Measurements from ENCODE around the gene NIFK. TPM values are rescaled to one million over a fixed set of nuclear protein-coding genes. Genes with fewer than 3 reads are reported as not detected.

Gene NIFK
- total and polyA plus RNA-seq, 2 experiments from 2014 or later: 53.6 to 54.6 TPM

DNA sequence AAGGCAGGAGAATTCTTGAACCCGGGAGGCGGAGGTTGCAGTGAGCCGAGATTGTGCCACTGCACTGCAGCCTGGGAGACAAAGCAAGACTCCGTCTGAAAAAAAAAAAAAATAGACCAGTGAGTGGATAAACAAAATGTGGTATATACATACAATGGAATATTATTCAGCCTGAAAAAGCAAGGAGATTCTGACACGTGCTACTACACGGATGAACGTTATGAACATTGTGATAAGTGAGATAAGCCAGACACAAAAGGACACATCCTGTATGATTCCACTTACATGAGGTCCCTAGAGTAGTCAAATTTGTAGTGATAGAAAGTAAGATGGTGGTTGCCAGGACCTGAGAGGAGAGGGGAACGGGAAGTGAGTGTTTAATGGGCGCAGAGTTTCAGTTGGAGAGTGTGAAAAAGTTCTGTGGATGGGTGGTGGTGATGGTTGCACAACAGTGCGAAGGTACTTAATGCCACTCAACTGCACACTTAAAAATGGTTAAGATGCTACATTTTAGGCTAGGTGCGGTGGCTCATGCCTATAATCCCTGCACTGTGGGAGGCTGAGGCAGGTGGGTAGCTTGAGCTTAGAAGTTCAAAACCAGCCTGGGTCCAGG is 38.3 kb downstream of the NIFK start:
- H3K27ac ChIP-seq: no peak overlapping the region
- WGBS (ENCODE audit: low lambda C conversion rate, missing lambda C conversion rate): 93% methylated on average over 11 of the region's 11 CpGs
- H3K4me3 ChIP-seq: no peak overlapping the region
- no peak overlapping the region for H3K4me2 ChIP-seq
- H4K20me1 ChIP-seq (ENCODE audit: insufficient read depth, poor library complexity, severe bottlenecking): no peaks in the 10 kb centered on the region
- no peak for DNase-seq (ENCODE audit: low spot score)
- H2AFZ ChIP-seq: no peak overlapping the region
- H3K27me3 ChIP-seq: no peaks in the 10 kb centered on the region
- H3K4me1 ChIP-seq (ENCODE audit: insufficient read depth): no peaks in the 10 kb centered on the region
- H3K9me2 ChIP-seq (replicated peaks; ENCODE audit: insufficient read depth): no peaks in the 10 kb centered on the region
- no peaks in the 10 kb centered on the region for H3K79me2 ChIP-seq
- no peaks in the 10 kb centered on the region for H3K9me3 ChIP-seq (ENCODE audit: low read depth)
- TF ChIP-seq, protein P1, sequence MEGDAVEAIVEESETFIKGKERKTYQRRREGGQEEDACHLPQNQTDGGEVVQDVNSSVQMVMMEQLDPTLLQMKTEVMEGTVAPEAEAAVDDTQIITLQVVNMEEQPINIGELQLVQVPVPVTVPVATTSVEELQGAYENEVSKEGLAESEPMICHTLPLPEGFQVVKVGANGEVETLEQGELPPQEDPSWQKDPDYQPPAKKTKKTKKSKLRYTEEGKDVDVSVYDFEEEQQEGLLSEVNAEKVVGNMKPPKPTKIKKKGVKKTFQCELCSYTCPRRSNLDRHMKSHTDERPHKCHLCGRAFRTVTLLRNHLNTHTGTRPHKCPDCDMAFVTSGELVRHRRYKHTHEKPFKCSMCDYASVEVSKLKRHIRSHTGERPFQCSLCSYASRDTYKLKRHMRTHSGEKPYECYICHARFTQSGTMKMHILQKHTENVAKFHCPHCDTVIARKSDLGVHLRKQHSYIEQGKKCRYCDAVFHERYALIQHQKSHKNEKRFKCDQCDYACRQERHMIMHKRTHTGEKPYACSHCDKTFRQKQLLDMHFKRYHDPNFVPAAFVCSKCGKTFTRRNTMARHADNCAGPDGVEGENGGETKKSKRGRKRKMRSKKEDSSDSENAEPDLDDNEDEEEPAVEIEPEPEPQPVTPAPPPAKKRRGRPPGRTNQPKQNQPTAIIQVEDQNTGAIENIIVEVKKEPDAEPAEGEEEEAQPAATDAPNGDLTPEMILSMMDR (IDR thresholded peaks at IDR 0.05; ENCODE audit: poor library complexity): no peak
- no peak for TF ChIP-seq EZH2 (IDR thresholded peaks at IDR 0.05; ENCODE audit: borderline replicate concordance)
- no peak for TF ChIP-seq EZH2phosphoT487 (IDR thresholded peaks at IDR 0.05; ENCODE audit: low read depth, severe bottlenecking, unreplicated experiment)
- no peaks in the 10 kb centered on the region for H3K36me3 ChIP-seq (replicated peaks; ENCODE audit: insufficient read depth, low read depth)

DNA sequence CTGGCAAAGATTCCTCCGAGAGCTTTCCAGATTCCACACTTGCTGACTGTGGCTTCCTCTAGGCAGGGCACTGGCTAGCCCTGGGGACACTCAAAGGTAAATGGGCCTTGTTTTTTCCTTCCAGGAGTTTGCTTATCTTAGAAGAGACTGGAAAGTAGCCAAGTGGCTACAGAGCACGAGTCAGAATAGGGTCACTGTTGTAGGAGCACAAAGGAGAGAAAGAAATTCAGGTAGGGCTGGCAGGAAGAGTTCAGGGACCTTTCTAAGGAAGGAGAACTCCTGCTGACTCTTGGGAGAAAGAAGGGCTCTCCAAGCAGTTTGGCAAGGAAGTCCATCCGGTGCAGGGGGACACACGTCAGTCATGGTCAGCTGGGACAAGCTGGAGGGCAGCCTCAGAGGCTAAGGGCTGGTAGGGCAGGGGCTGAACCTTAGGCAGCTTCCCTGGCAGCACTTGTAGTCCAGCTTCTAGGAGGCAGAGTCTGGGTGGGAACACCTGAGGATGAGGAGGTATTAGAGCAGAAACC is 39.5 kb downstream of the NIFK start:
- H3K9me2 ChIP-seq (replicated peaks; ENCODE audit: insufficient read depth): no peaks in the 10 kb centered on the region
- no peak for TF ChIP-seq EZH2phosphoT487 (IDR thresholded peaks at IDR 0.05; ENCODE audit: low read depth, severe bottlenecking, unreplicated experiment)
- TF ChIP-seq, protein P1 (IDR thresholded peaks at IDR 0.05; ENCODE audit: poor library complexity): no peak
- TF ChIP-seq EZH2 (IDR thresholded peaks at IDR 0.05; ENCODE audit: borderline replicate concordance): no peak
- H3K79me2 ChIP-seq: no peaks in the 10 kb centered on the region
- DNase-seq (ENCODE audit: low spot score): no peak
- WGBS (ENCODE audit: low lambda C conversion rate, missing lambda C conversion rate): 58% methylated on average over 4 of the region's 4 CpGs
- no peaks in the 10 kb centered on the region for H3K36me3 ChIP-seq (replicated peaks; ENCODE audit: insufficient read depth, low read depth)
- no peaks in the 10 kb centered on the region for H3K27me3 ChIP-seq
- no peaks in the 10 kb centered on the region for H3K4me1 ChIP-seq (ENCODE audit: insufficient read depth)
- no peaks in the 10 kb centered on the region for H3K9me3 ChIP-seq (ENCODE audit: low read depth)
- no peak overlapping the region for H3K4me3 ChIP-seq
- no peak overlapping the region for H2AFZ ChIP-seq
- no peak overlapping the region for H3K27ac ChIP-seq
- no peaks in the 10 kb centered on the region for H4K20me1 ChIP-seq (ENCODE audit: insufficient read depth, poor library complexity, severe bottlenecking)
- H3K4me2 ChIP-seq: no peak overlapping the region

DNA sequence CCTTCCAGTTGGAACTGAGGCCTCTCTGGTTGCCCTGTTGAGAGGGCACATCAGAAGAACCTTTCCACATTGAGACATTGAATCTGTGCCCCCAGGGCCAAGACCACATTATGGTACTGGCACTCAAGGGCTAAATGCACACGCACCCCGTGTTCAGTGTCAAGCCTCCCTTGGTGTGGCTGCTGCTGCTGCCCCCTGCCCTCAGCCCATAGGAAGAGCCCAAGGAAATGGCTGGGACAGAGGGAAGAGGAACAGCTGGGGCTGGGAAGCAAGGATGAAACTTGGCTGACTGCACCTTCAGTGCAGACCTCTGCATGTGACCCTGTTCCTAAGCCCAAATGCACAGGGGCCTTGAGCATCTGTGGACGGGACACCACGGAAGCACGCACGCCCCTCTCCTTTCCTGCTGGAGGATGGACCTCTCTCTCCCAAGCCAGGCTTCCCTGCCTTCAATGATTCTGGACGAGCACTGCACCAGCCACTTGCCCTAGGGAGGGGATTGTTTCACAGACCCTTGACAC is 40.2 kb downstream of the NIFK start:
- Histone ChIP-seq H3K79me2 (no peaks in the 10 kb centered on the region), H3K27ac (no peak overlapping the region), H2AFZ (no peak overlapping the region), H3K36me3 (replicated peaks; ENCODE audit: insufficient read depth, low read depth) (no peaks in the 10 kb centered on the region), H3K9me3 (ENCODE audit: low read depth) (no peaks in the 10 kb centered on the region), H3K9me2 (replicated peaks; ENCODE audit: insufficient read depth) (no peaks in the 10 kb centered on the region), H3K27me3 (no peaks in the 10 kb centered on the region), H3K4me2 (no peak overlapping the region), H4K20me1 (ENCODE audit: insufficient read depth, poor library complexity, severe bottlenecking) (no peaks in the 10 kb centered on the region), H3K4me1 (ENCODE audit: insufficient read depth) (no peaks in the 10 kb centered on the region), H3K4me3 (no peak overlapping the region)
- DNase-seq (ENCODE audit: low spot score): no peak
- TF ChIP-seq, protein P1 (IDR thresholded peaks at IDR 0.05; ENCODE audit: poor library complexity): no peak
- TF ChIP-seq EZH2phosphoT487 (IDR thresholded peaks at IDR 0.05; ENCODE audit: low read depth, severe bottlenecking, unreplicated experiment) (no peak), EZH2 (IDR thresholded peaks at IDR 0.05; ENCODE audit: borderline replicate concordance) (no peak)
- WGBS (ENCODE audit: low lambda C conversion rate, missing lambda C conversion rate): 88% methylated on average over 7 of the region's 7 CpGs

Measured in hepatocyte (in vitro differentiated cells).